H1 (cell line): Measurements from ENCODE around the gene PINLYP. TPM values are rescaled to one million over a fixed set of nuclear protein-coding genes. Genes with fewer than 3 reads are reported as not detected.

Source experiments
- CTCF ChIA-PET: fragments of 300-600 bp; sonication (Branson Sonifier 250); formaldehyde crosslinking; loops from one replicate; lab custom pipeline; 2021; ENCODE audit not compliant: partially characterized antibody; lab: Charles Lee
- POLR2A ChIA-PET: fragments of 300-600 bp; sonication (Branson Sonifier 250); formaldehyde crosslinking; loops from one replicate; lab custom pipeline; 2021; ENCODE audit warnings: inconsistent platforms; ENCODE audit not compliant: partially characterized antibody; lab: Charles Lee
- DNase-seq, 2 experiments: peaks; one replicate each; pipeline versions ENCODE4 v3.0.0 to v3.0.0-alpha.2; 2010 to 2022; ENCODE audit warnings: low spot score in 2 of 2, low read depth in 1 of 2, mixed read lengths in 1 of 2
- FAIRE-seq: peaks from 2 replicates; lab custom pipeline; 2011; peaks lifted over from hg19 to GRCh38; lab: Jason Lieb, UNC
- H2AFZ ChIP-seq: 2 replicates; pipeline ENCODE4 v1.8.1; 2012; ENCODE audit warnings: low read length, inconsistent platforms
- H2AK5ac ChIP-seq: 2 replicates; pipeline ENCODE4 v1.6.1; 2013; ENCODE audit warnings: low read depth, low read length
- H2BK120ac ChIP-seq: replicated peaks from 2 replicates; pipeline ENCODE3; 2013; ENCODE audit warnings: low read depth, low read length, inconsistent platforms
- H2BK12ac ChIP-seq: 2 replicates; pipeline ENCODE4 v1.6.1; 2013; ENCODE audit warnings: low read depth, low read length
- H2BK15ac ChIP-seq: 2 replicates; pipeline ENCODE4 v1.6.1; 2013; ENCODE audit warnings: low read length
- H2BK20ac ChIP-seq: 2 replicates; pipeline ENCODE4 v1.6.1; 2013; ENCODE audit warnings: low read length
- H2BK5ac ChIP-seq: 2 replicates; pipeline ENCODE4 v1.6.1; 2013; ENCODE audit warnings: low read depth, low read length
- H3K14ac ChIP-seq: 2 replicates; pipeline ENCODE4 v1.6.1; 2013; ENCODE audit warnings: inconsistent platforms; ENCODE audit not compliant: insufficient read length
- H3K18ac ChIP-seq: 2 replicates; pipeline ENCODE4 v1.6.1; 2013; ENCODE audit warnings: low read length; ENCODE audit errors: extremely low read depth
- H3K23ac ChIP-seq: 2 replicates; pipeline ENCODE4 v1.6.1; 2013; ENCODE audit warnings: inconsistent platforms; ENCODE audit not compliant: insufficient read length
- H3K23me2 ChIP-seq: 2 replicates; pipeline ENCODE4 v1.6.1; 2013; ENCODE audit warnings: low read depth, low read length
- H3K27ac ChIP-seq: 2 replicates; pipeline ENCODE4 v1.6.1; 2011; ENCODE audit warnings: low read depth, low read length, inconsistent platforms
- H3K27me3 ChIP-seq, 4 experiments: replicated peaks in 1 of 4; 1 replicate in 1 of 4; 2 replicates in 3 of 4; pipeline versions ENCODE4 v1.6.1 to v1.8.1; 2011 to 2013; ENCODE audit warnings: low read length in 3 of 4, mild to moderate bottlenecking in 3 of 4, inconsistent platforms in 2 of 4, mixed read lengths in 2 of 4, moderate library complexity in 1 of 4; ENCODE audit not compliant: control insufficient read depth in 3 of 4, insufficient read depth in 3 of 4; ENCODE audit errors: extremely low read depth in 1 of 4
- H3K36me3 ChIP-seq, 4 experiments: 2 replicates each; pipeline versions ENCODE4 v1.6.1 to v1.8.1; 2011 to 2013; ENCODE audit warnings: mild to moderate bottlenecking in 4 of 4, low read length in 3 of 4, moderate library complexity in 2 of 4, control low read depth in 1 of 4, inconsistent platforms in 1 of 4; ENCODE audit not compliant: insufficient read depth in 4 of 4, control insufficient read depth in 2 of 4
- H3K4ac ChIP-seq: replicated peaks from 2 replicates; pipeline ENCODE3; 2013; ENCODE audit warnings: low read length, low read depth, mixed read lengths, inconsistent platforms; ENCODE audit not compliant: insufficient read length
- H3K4me1 ChIP-seq, 4 experiments: replicated peaks in 1 of 4; 1 replicate in 1 of 4; 2 replicates in 3 of 4; pipeline versions ENCODE4 v1.6.1 to v1.8.1; 2011 to 2013; ENCODE audit warnings: low read length in 3 of 4, inconsistent platforms in 2 of 4, mixed read lengths in 1 of 4; ENCODE audit not compliant: insufficient read depth in 4 of 4, control insufficient read depth in 3 of 4
- H3K4me2 ChIP-seq, 2 experiments: 2 replicates each; pipeline versions ENCODE4 v1.6.1 to v1.8.1; 2011 to 2013; ENCODE audit warnings: low read depth in 2 of 2, low read length in 2 of 2, control low read depth in 1 of 2, inconsistent platforms in 1 of 2, mild to moderate bottlenecking in 1 of 2; ENCODE audit not compliant: insufficient read depth in 1 of 2
- H3K4me3 ChIP-seq, 4 experiments: fragments of 200-600, 300-600 bp in 1 of 4; sonication (generic), shearing (Covaris generic), sonication (Bioruptor Twin) in 1 of 4; 2 replicates each; pipeline versions ENCODE4 v1.5.1 to v1.8.1; 2011 to 2016; ENCODE audit warnings: low read length in 4 of 4, low read depth in 3 of 4, control low read depth in 2 of 4, inconsistent platforms in 2 of 4, mild to moderate bottlenecking in 2 of 4, mixed read lengths in 1 of 4, moderate library complexity in 1 of 4; ENCODE audit not compliant: insufficient read depth in 2 of 4; ENCODE audit errors: extremely low read depth in 1 of 4
- H3K56ac ChIP-seq: replicated peaks from 2 replicates; pipeline ENCODE3; 2013; ENCODE audit warnings: low read depth, mild to moderate bottlenecking, mixed read lengths, low read length, inconsistent platforms; ENCODE audit not compliant: insufficient read length
- H3K79me1 ChIP-seq: 2 replicates; pipeline ENCODE4 v1.6.1; 2013; ENCODE audit warnings: low read depth, low read length, control low read depth
- H3K79me2 ChIP-seq, 2 experiments: 2 replicates each; pipeline versions ENCODE4 v1.6.1 to v1.8.1; 2012 to 2013; ENCODE audit warnings: low read length in 2 of 2, mild to moderate bottlenecking in 2 of 2, inconsistent platforms in 1 of 2; ENCODE audit not compliant: insufficient read depth in 2 of 2, control insufficient read depth in 1 of 2
- H3K9ac ChIP-seq, 4 experiments: replicated peaks in 1 of 4; 1 replicate in 1 of 4; 2 replicates in 3 of 4; pipeline versions ENCODE4 v1.6.1 to v1.8.1; 2011 to 2013; ENCODE audit warnings: low read depth in 3 of 4, low read length in 3 of 4, control low read depth in 2 of 4, mild to moderate bottlenecking in 2 of 4, moderate library complexity in 2 of 4, inconsistent platforms in 1 of 4; ENCODE audit errors: extremely low read depth in 1 of 4
- H3K9me3 ChIP-seq, 2 experiments: 2 replicates each; pipeline versions ENCODE4 v1.6.1 to v1.8.1; 2012 to 2013; ENCODE audit warnings: mild to moderate bottlenecking in 2 of 2, moderate library complexity in 2 of 2, control low read depth in 1 of 2, inconsistent platforms in 1 of 2, low read depth in 1 of 2, low read length in 1 of 2, mixed read lengths in 1 of 2; ENCODE audit not compliant: insufficient read depth in 2 of 2
- H4K20me1 ChIP-seq, 2 experiments: replicated peaks in 1 of 2; 2 replicates each; pipeline versions ENCODE3 to v1.8.1; 2011 to 2013; ENCODE audit warnings: inconsistent platforms in 2 of 2, low read length in 2 of 2, mild to moderate bottlenecking in 1 of 2; ENCODE audit not compliant: insufficient read depth in 2 of 2, control insufficient read depth in 1 of 2
- H4K5ac ChIP-seq: 2 replicates; pipeline ENCODE4 v1.6.1; 2013; ENCODE audit warnings: low read length, low read depth, mixed read lengths, inconsistent platforms; ENCODE audit not compliant: insufficient read length
- H4K8ac ChIP-seq: 2 replicates; pipeline ENCODE4 v1.8.0; 2013; ENCODE audit warnings: mild to moderate bottlenecking, moderate library complexity, low read length, inconsistent platforms; ENCODE audit not compliant: insufficient read depth; ENCODE audit errors: extremely low read depth
- H4K91ac ChIP-seq: replicated peaks from 2 replicates; pipeline ENCODE3; 2013; ENCODE audit warnings: low read length, mixed read lengths, inconsistent platforms; ENCODE audit not compliant: insufficient read length
- ATF2 ChIP-seq: IDR thresholded peaks from 2 replicates; pipeline ENCODE4 v1.6.1; 2012; ENCODE audit warnings: low read length, inconsistent platforms
- BCL11A ChIP-seq, 2 experiments: IDR thresholded peaks; one replicate each; pipeline ENCODE4 v1.6.1; 2011; ENCODE audit warnings: low read depth in 2 of 2, low read length in 2 of 2, mild to moderate bottlenecking in 2 of 2
- KDM4A ChIP-seq: IDR thresholded peaks from one replicate; pipeline ENCODE4 v1.7.1; 2012; ENCODE audit warnings: low read depth, mild to moderate bottlenecking, moderate library complexity, low read length, inconsistent platforms; ENCODE audit not compliant: severe bottlenecking
- TAF1 ChIP-seq: IDR thresholded peaks from 2 replicates; pipeline ENCODE4 v1.6.1; 2011; ENCODE audit warnings: mild to moderate bottlenecking, low read depth, low read length
- TAF7 ChIP-seq: optimal IDR thresholded peaks from 2 replicates; pipeline ENCODE3; 2011; ENCODE audit warnings: low read depth, mild to moderate bottlenecking, inconsistent platforms, low read length, moderate library complexity, borderline replicate concordance
- YY1 ChIP-seq: IDR thresholded peaks from 2 replicates; pipeline ENCODE4 v1.6.1; 2011; ENCODE audit warnings: low read depth, mild to moderate bottlenecking, low read length
- WGBS, 2 experiments: shearing (Covaris generic) in 1 of 2; methylation state at CpG; one replicate each; pipeline versions ENCODE4 v1.1.6 to v1.1.7; 2013 to 2015; ENCODE audit warnings: low lambda C conversion rate in 2 of 2, mixed read lengths in 2 of 2, inconsistent platforms in 1 of 2, low coverage in 1 of 2, missing lambda C conversion rate in 1 of 2; ENCODE audit not compliant: insufficient replicate concordance in 2 of 2, insufficient coverage in 1 of 2, insufficient read length in 1 of 2; ENCODE audit errors: extremely low coverage in 1 of 2, missing lambda C conversion rate in 1 of 2; 5-methylcytosine and 5-hydroxymethylcytosine counted together
- polyA plus RNA-seq, 7 experiments: library from polyadenylated mRNA; depleted of rRNA in 3 of 7; stranded (reverse) in 5 of 7; unstranded in 2 of 7; fragments of >200 nt in 5 of 7; fragments of 200-250 nt in 2 of 7; gene quantifications; 1 replicate in 5 of 7; 2 replicates in 1 of 7; 4 replicates in 1 of 7; pipeline versions ENCODE4 v1.2.1 to v1.2.3, GENCODE V29; 2011 to 2013; ENCODE audit warnings: missing spikeins in 2 of 7, mixed read lengths in 2 of 7
- total RNA-seq: library from RNA; stranded (reverse); fragmentation: NEBNext Ultra II Directional; extraction: Animal tissue kit (Norgen Biotek cat#: 25700); gene quantifications from 2 replicates; pipeline ENCODE4 v1.2.1, GENCODE V29; 2021

The PINLYP gene
- total and polyA plus RNA-seq, 2 of the 8 experiments (the other 6 are each of a cell fraction or from before 2014, with no cell fraction given): 7.5 to 31.3 TPM

- 1% methylated on average over 70 of the region's 81 CpGs; no CpG with 5 or more reads in 1 of the 2 experiments for WGBS, 2 experiments
- Histone ChIP-seq H3K4ac (peak within 1 kb of the TSS; percentile 96), H3K18ac (peak within 1 kb of the TSS; percentile 89), H3K79me2 (peaks cover 0 to 11% of the 10 kb centered on the region in 2 experiments; a peak in 2 of 4 replicates), H2BK120ac (peak within 1 kb of the TSS; percentile 21), H3K9me3 (no peaks in the 10 kb centered on the region), H3K4me1 (peaks cover 5 to 13% (median 9%) of the 10 kb centered on the region in 4 experiments), H3K27ac (peak within 1 kb of the TSS; percentile 99), H2AFZ (peak within 1 kb of the TSS; percentile 93), H3K23me2 (peaks cover 10% of the 10 kb centered on the region), H2BK15ac (no peak within 1 kb of the TSS), H3K56ac (peak within 1 kb of the TSS; percentile 92), H2BK20ac (no peak within 1 kb of the TSS), H3K23ac (no peak within 1 kb of the TSS), H3K36me3 (no peaks in the 10 kb centered on the region), H2BK5ac (peak within 1 kb of the TSS; percentile 97), H3K9ac (peak within 1 kb of the TSS; percentile 87 to 97 (median 96)), H4K91ac (peak within 1 kb of the TSS; percentile 99), H3K27me3 (no peaks in the 10 kb centered on the region), H3K4me3 (peak within 1 kb of the TSS; percentile 69 to 81 (median 76)), H3K4me2 (peak within 1 kb of the TSS; percentile 89 to 96), H3K79me1 (peaks cover 2% of the 10 kb centered on the region), H4K8ac (peak within 1 kb of the TSS; percentile 100), H2AK5ac (no peak within 1 kb of the TSS), H2BK12ac (0 out of 2 replicates have a peak within 1 kb of the TSS, but pooled peaks have one; percentile 31), H4K5ac (peak within 1 kb of the TSS; percentile 98), H3K14ac (no peak within 1 kb of the TSS), H4K20me1 (peaks cover 0 to 4% of the 10 kb centered on the region in 2 experiments)
- ChIA-PET CTCF (interaction anchor here (1.3 kb wide), 2 partner anchors 25 to 49 kb away, joined by 3 read pairs; no protein-coding TSS in a partner anchor), POLR2A (interaction anchor here (1.1 kb wide), 1 partner anchor 22 kb away, joined by 3 read pairs; no protein-coding TSS in a partner anchor)
- DNase-seq (peak; percentile 88 to 89), FAIRE-seq (peak; percentile 93)
- no peak for TF ChIP-seq BCL11A (IDR thresholded peaks at IDR 0.05; ENCODE audit: low read depth in 2 of 2, low read length in 2 of 2)
- peak; percentile 79 for TF ChIP-seq KDM4A
- peak; percentile 84 for TF ChIP-seq TAF1
- peak; percentile 86 for TF ChIP-seq TAF7
- TF ChIP-seq YY1: peak; percentile 25; the same call in 1 of the 2 replicates
- TF ChIP-seq ATF2: no peak
These were observed 43.9 kb downstream of the PINLYP start, which contains the start of gene ZNF428 for GRCh38 chr19:43619262-43620060. ZNF428 (minus strand) TSS chr19:43619629; CDS start chr19:43614304, 5,325 bp downstream.
